NCI-H2196 treated with DMSO at 0.1 percent for 48 hours (cell line): Measurements from ENCODE around the gene DR1.
"Not testable (repeated sequence)": the region's sequence is repeated elsewhere in the genome, so short reads cannot be mapped to it uniquely, and the experiment has no call there.

ENCODE experiments used
- DNase-seq: peaks from one replicate; lab custom pipeline; 2025; ENCODE audit not compliant: unreplicated experiment; lab: John Stamatoyannopoulos, UW

DR1 gene

GRCh38 chr1:93339171-93339697, 6.5 kb upstream of the DR1 start:
- no peak for DNase-seq

GRCh38 chr1:93340090-93340489, 5.6 kb upstream of the DR1 start:
- no peak for DNase-seq

- DNase-seq, result no peak
Measured at GRCh38 chr1:93344484-93344883, 1.2 kb upstream of the DR1 start.

GRCh38 chr1:93344886-93345632, 648 bp upstream of the DR1 start:
- DNase-seq, result no peak

- no peak for DNase-seq
Measured at GRCh38 chr1:93346421-93346993, 800 bp downstream of the DR1 start.

- no peak for DNase-seq
Measured at GRCh38 chr1:93347334-93347899, 1.7 kb downstream of the DR1 start.

GRCh38 chr1:93348104-93348728, 2.5 kb downstream of the DR1 start:
- no peak for DNase-seq

GRCh38 chr1:93349231-93350135, 3.8 kb downstream of the DR1 start:
- DNase-seq, result no peak

GRCh38 chr1:93350322-93350721, 4.6 kb downstream of the DR1 start:
- no peak for DNase-seq

GRCh38 chr1:93350875-93351274, 5.2 kb downstream of the DR1 start:
- DNase-seq, result no peak

GRCh38 chr1:93351346-93351745, 5.6 kb downstream of the DR1 start:
- not testable (repeated sequence) for DNase-seq

- no peak for DNase-seq
Measured at GRCh38 chr1:93352376-93352775, 6.7 kb downstream of the DR1 start.

- no peak for DNase-seq
Measured at GRCh38 chr1:93353286-93353685, 7.6 kb downstream of the DR1 start.

- DNase-seq, result no peak
Measured at GRCh38 chr1:93354749-93355148, 9.0 kb downstream of the DR1 start.

GRCh38 chr1:93357242-93357641, 11.5 kb downstream of the DR1 start:
- no peak for DNase-seq

- DNase-seq, result no peak
Measured at GRCh38 chr1:93358293-93358692, 12.6 kb downstream of the DR1 start.

GRCh38 chr1:93360111-93360510, 14.4 kb downstream of the DR1 start:
- no peak for DNase-seq

GRCh38 chr1:93362237-93362636, 16.5 kb downstream of the DR1 start:
- DNase-seq, result no peak

GRCh38 chr1:93365813-93366212, 20.1 kb downstream of the DR1 start:
- no peak for DNase-seq

- no peak for DNase-seq
Measured at GRCh38 chr1:93369734-93370133, 24.0 kb downstream of the DR1 start.
